PFSK-1 (cell line): ENCODE data around the gene PGF.

ENCODE experiments used
- FOXP2 ChIP-seq: optimal IDR thresholded peaks from 2 replicates; pipeline ENCODE3; 2011; ENCODE audit warnings: borderline replicate concordance, control low read depth, inconsistent platforms; ENCODE audit not compliant: insufficient read depth; ENCODE audit errors: extremely low read length, extremely low read depth
- POLR2AphosphoS5 ChIP-seq: IDR thresholded peaks from 2 replicates; pipeline ENCODE4 v1.6.1; 2012; ENCODE audit warnings: low read depth, mild to moderate bottlenecking, control low read depth, low read length, moderate library complexity
- SIN3A ChIP-seq: IDR thresholded peaks from 2 replicates; pipeline ENCODE4 v1.6.1; 2012; ENCODE audit warnings: mild to moderate bottlenecking, low read length, moderate library complexity, borderline replicate concordance; ENCODE audit not compliant: insufficient read depth
- TAF1 ChIP-seq: IDR thresholded peaks from 2 replicates; pipeline ENCODE4 v1.6.1; 2012; ENCODE audit warnings: low read length, control low read depth, borderline replicate concordance; ENCODE audit not compliant: insufficient read depth
- TF ChIP-seq, protein P1 (sequence below), 2 experiments: IDR thresholded peaks; 2 replicates each; pipeline versions ENCODE4 v1.6.1 to v1.8.0; 2011 to 2012; ENCODE audit warnings: low read depth in 2 of 2, low read length in 2 of 2, control low read depth in 1 of 2, inconsistent platforms in 1 of 2, mild to moderate bottlenecking in 1 of 2, moderate library complexity in 1 of 2; ENCODE audit not compliant: insufficient read depth in 1 of 2

PGF gene

DNA sequence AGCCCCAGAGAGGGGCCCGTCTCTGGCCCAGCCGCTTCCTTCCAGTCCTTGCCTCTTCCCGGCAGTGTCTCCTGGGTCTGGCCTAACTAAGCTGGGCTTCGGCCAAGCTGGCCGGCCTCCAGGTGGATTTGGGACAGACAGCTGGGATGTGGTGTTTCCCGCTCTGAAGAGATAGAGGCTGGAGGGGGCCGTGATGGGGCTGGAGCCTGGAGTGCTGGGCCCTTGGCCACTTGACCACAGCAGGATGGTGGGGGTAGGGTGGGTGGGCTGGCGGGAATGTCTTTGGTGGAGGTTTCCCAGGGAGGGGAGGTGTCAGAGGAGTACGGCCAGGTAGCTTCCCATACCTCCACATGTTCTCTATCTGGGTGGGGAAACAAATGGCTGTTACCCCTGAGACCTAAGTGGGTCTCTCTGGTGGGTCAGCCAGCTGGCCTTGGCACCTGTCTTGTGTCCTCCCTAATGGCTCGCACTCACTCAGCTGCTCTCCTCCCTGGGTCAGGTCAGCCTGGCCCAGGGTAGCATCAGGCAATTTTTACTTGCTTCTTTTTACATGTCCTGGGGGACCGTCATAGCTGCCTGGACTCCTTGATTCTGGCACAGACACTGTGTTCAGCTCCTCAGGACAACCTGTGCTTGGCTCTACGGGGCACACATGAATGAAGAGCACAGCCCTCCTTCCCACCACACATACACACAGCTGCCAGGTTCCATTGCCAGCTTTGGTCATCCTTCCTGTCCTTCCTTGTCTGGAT lies 19.8 kb upstream of the PGF start:
- no peak for TF ChIP-seq FOXP2
- TF ChIP-seq, protein P1, sequence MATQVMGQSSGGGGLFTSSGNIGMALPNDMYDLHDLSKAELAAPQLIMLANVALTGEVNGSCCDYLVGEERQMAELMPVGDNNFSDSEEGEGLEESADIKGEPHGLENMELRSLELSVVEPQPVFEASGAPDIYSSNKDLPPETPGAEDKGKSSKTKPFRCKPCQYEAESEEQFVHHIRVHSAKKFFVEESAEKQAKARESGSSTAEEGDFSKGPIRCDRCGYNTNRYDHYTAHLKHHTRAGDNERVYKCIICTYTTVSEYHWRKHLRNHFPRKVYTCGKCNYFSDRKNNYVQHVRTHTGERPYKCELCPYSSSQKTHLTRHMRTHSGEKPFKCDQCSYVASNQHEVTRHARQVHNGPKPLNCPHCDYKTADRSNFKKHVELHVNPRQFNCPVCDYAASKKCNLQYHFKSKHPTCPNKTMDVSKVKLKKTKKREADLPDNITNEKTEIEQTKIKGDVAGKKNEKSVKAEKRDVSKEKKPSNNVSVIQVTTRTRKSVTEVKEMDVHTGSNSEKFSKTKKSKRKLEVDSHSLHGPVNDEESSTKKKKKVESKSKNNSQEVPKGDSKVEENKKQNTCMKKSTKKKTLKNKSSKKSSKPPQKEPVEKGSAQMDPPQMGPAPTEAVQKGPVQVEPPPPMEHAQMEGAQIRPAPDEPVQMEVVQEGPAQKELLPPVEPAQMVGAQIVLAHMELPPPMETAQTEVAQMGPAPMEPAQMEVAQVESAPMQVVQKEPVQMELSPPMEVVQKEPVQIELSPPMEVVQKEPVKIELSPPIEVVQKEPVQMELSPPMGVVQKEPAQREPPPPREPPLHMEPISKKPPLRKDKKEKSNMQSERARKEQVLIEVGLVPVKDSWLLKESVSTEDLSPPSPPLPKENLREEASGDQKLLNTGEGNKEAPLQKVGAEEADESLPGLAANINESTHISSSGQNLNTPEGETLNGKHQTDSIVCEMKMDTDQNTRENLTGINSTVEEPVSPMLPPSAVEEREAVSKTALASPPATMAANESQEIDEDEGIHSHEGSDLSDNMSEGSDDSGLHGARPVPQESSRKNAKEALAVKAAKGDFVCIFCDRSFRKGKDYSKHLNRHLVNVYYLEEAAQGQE (IDR thresholded peaks at IDR 0.05; ENCODE audit: insufficient read depth in 1 of 2, low read depth in 2 of 2, low read length in 2 of 2): no peak
- no peak for TF ChIP-seq POLR2AphosphoS5
- no peak for TF ChIP-seq SIN3A
- no peak for TF ChIP-seq TAF1

DNA sequence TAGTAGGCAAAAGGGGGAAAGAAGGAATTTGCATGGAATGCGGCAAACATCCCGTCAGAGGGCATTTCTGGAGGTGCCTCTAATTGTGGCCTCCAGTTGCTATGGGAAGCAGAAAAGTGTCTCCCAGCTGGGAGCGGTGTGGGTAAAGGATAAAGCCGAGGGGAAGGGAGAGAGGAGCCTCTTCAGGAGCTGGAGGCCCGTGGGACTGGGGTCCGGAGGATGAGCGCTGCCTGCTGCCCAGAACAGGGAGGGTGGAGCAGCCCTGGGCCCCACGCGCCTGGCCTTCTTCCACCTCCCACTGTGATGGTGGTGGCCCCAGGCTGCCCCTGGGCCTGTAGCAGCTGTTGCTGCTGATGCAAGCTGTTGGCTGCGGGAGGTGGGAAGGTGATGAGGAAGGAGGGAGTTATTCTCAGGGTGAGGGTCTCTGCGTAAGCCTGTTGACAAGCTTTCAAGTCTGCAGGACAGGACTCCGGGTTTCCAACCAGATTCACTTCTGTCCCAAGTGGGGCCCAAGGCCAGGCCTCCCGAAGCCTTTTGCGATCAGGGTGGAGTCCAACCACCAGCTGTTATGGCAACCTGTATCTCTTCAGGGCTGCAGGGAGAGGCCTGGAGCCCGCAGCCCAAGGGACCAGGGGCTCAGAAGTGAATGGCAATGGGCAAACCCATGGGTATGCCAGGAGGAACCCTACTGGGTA lies 19.1 kb upstream of the PGF start:
- TF ChIP-seq, protein P1 (IDR thresholded peaks at IDR 0.05; ENCODE audit: insufficient read depth in 1 of 2, low read depth in 2 of 2, low read length in 2 of 2): no peak
- no peak for TF ChIP-seq POLR2AphosphoS5
- TF ChIP-seq TAF1: no peak
- no peak for TF ChIP-seq FOXP2
- TF ChIP-seq SIN3A: no peak

DNA sequence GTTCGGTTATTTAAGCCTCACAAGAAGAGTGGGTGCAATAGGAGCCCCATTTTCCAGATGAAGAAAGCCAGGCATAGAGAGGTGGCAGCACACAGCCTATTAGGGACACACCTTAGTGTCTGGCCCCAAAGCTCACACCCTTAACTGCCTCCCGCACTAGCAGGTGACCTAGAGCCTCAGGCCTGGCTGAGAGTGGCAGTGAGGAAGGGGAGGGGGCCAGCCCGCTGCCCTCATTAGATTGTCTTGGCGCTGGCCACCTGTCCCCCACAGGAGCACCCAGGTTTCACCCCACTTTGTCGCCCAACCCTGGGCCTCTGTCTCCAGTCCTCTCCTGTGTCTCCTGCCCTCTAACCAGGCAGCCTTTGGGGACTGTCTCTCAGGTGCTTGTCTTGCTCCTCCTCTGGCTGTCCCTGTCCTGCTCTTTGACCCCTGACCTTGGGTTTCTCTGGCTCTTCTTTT lies 18.5 kb upstream of the PGF start:
- TF ChIP-seq, protein P1 (IDR thresholded peaks at IDR 0.05; ENCODE audit: insufficient read depth in 1 of 2, low read depth in 2 of 2, low read length in 2 of 2): no peak
- no peak for TF ChIP-seq SIN3A
- TF ChIP-seq POLR2AphosphoS5: no peak
- TF ChIP-seq FOXP2: no peak
- TF ChIP-seq TAF1: no peak

DNA sequence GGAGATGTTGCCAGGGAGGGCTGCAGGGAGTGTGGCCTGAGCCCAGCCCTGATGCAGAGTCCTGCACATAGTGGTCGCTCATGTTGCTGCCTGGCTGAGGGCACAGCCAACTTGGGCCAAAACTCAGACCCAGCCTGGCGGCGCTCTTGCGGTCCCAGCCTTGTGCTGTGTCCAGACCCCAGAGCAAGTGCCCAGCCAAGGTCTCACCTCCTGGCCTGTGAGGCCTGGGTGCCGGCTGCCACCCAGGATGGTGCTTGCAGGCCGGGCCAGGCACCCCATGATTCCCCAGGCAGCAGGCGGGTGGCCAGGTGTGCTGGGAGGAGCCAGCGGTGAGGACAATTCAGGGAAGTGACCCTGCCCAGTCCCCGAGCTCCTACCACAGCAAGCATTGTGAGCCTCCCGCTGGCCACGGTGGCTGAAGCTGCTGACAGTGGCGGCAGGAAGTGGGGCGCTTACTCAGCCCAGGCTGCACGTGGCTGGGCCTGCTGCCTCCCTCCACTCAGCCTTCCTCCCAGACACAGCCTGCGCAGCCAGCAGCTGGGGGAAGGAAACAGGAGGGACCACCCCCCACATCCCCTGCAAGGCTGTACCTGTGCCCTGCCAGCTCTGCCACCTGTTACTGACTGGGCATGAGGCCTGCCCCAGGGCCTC lies 17.7 kb upstream of the PGF start:
- no peak for TF ChIP-seq TAF1
- no peak for TF ChIP-seq FOXP2
- no peak for TF ChIP-seq POLR2AphosphoS5
- TF ChIP-seq SIN3A: no peak
- TF ChIP-seq, protein P1 (IDR thresholded peaks at IDR 0.05; ENCODE audit: insufficient read depth in 1 of 2, low read depth in 2 of 2, low read length in 2 of 2): no peak
